ENCODE results near the gene BSN.
"Not testable (repeated sequence)": the region's sequence is repeated elsewhere in the genome, so short reads cannot be mapped to it uniquely, and the experiment has no call there.

The BSN gene

DNA sequence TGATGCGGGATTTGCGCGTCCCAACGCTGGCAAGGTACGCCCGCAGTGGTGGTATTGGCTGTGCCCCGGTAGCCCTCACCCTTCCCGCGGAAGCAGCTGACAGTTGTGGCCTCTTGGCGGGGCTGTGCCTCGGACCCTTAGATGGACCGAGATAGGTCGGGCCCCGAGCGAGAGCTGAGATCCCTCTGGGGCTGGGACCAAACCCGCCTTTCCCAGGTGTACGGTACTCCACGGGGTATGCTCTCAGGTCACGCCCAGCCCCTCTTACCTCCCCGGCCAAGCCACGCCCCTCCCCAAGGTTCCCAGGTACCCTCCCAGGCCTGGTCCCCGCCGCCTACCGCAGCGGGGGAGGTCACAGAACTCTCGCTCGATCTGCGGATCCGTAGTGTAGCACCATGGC lies 132.1 kb downstream of the BSN start:
- H3K9me3 ChIP-seq (ENCODE audit: control insufficient read depth in 2 of 2, low read length in 2 of 2); H3K27me3 ChIP-seq (ENCODE audit: control insufficient read depth in 1 of 2, insufficient read depth in 2 of 2, low read length in 2 of 2); H3K9ac ChIP-seq (ENCODE audit: low read length in 2 of 2); H3K27ac ChIP-seq (ENCODE audit: low read length): not testable (repeated sequence)
- Histone ChIP-seq H3K4me1 (ENCODE audit: control insufficient read depth, insufficient read depth, low read length) (peaks cover 26% of the 10 kb centered on the region), H3K36me3 (ENCODE audit: control insufficient read depth in 2 of 2, insufficient read depth in 2 of 2, low read length in 2 of 2) (peaks cover 21 to 24% of the 10 kb centered on the region in 2 donors), H3K4me3 (ENCODE audit: low read length in 2 of 2) (peak overlapping the region in 1 of 2 donors; percentile 35)

DNA sequence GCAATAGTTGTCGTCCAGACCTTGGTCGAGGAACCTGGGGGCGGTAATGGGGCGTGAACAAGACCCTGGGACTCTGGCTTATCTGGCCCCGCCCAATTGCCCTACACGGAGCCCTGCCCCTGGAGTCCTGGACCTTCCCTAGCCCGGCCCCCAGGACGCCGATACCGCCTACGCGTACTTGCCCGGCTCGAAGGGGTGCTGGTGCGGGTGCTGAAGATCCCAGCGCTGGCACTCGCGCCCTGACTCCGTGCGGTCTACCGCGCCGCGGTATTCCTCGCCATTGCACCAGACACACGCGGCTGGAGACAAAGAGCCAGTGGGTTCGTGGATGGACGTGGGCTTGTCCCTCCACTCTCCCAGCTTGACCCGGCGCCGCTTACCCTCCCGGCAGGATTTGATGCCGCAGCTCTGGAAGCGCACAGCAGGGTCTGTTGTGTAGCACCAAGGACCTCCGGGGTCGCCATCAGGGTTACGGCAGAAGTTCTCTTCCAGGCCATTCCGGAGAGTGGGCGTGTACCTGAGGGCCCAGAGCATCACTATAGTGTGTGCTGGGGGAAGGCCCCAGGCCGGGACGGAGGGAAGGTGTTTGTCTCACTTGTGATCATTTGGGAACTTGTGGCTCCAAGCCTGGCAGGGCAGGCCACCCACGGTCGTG lies 132.6 kb downstream of the BSN start:
- peak overlapping the region in 1 of 2 donors; percentile 35 for H3K4me3 ChIP-seq (ENCODE audit: low read length in 2 of 2)
- H3K9ac ChIP-seq (ENCODE audit: low read length in 2 of 2); H3K9me3 ChIP-seq (ENCODE audit: control insufficient read depth in 2 of 2, low read length in 2 of 2); H3K27me3 ChIP-seq (ENCODE audit: control insufficient read depth in 1 of 2, insufficient read depth in 2 of 2, low read length in 2 of 2); H3K27ac ChIP-seq (ENCODE audit: low read length): not testable (repeated sequence)
- H3K4me1 ChIP-seq (ENCODE audit: control insufficient read depth, insufficient read depth, low read length), result peaks cover 26% of the 10 kb centered on the region
- peaks cover 16 to 18% of the 10 kb centered on the region in 2 donors for H3K36me3 ChIP-seq (ENCODE audit: control insufficient read depth in 2 of 2, insufficient read depth in 2 of 2, low read length in 2 of 2)

DNA sequence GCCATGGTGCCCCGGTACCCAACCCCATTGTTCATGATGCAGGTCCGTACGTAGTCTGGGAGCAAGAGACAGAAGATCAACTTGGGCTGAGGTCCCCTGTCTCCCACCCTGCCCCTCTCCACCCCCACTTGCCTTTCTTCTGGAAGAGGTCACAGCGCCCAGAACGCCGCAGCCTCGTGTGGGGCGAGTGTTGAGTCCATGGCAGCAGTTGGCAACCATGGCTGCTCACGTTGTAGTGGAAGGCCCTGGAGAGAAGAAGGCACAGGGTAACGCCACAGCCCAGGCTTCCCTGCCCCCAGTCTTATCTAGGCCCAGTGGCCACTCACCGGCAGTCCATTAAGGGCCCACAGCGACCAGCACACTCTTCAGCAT lies 133.1 kb downstream of the BSN start:
- not testable (repeated sequence) for H3K9me3 ChIP-seq (ENCODE audit: control insufficient read depth in 2 of 2, low read length in 2 of 2); H3K27ac ChIP-seq (ENCODE audit: low read length); H3K4me3 ChIP-seq (ENCODE audit: low read length in 2 of 2); H3K9ac ChIP-seq (ENCODE audit: low read length in 2 of 2); H3K27me3 ChIP-seq (ENCODE audit: control insufficient read depth in 1 of 2, insufficient read depth in 2 of 2, low read length in 2 of 2)
- peaks cover 26% of the 10 kb centered on the region for H3K4me1 ChIP-seq (ENCODE audit: control insufficient read depth, insufficient read depth, low read length)
- H3K36me3 ChIP-seq (ENCODE audit: control insufficient read depth in 2 of 2, insufficient read depth in 2 of 2, low read length in 2 of 2), result peaks cover 11 to 13% of the 10 kb centered on the region in 2 donors

DNA sequence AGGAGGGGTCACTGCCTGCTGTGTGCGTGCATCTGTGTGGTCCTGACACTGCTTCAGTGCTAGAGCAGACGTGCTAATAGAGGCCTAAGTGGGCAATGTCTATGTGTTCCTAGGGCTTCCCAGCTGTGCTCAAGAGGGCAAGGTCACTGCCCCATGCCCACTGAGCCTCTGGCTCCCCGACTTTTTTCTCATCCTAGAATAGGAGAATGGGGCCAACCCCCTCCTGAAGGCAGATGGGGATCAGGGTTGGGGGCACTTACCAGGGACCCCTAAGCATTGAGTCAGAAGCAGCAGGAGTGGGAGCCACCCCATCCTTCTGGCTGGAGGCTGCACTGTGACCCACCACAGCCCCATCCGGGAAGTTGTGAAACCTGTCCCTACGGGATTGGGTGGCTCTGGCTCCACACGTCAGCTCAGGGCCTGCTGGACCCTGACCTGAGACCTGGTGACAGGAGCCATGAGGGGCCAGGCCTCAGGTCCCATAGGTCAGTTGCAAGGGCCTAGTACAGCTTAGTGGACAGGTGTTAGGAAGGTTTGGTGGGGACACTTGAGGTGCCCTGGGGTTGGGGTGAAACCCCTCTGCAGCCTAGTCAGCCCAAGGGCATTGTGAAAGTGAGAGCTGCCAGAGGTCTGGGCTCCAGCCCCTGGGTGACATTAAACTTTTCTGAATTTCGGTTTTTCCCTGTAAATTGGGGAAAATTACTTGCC lies 134.2 kb downstream of the BSN start:
- not testable (repeated sequence) for H3K27me3 ChIP-seq (ENCODE audit: control insufficient read depth in 1 of 2, insufficient read depth in 2 of 2, low read length in 2 of 2); H3K36me3 ChIP-seq (ENCODE audit: control insufficient read depth in 2 of 2, insufficient read depth in 2 of 2, low read length in 2 of 2); H3K9me3 ChIP-seq (ENCODE audit: control insufficient read depth in 2 of 2, low read length in 2 of 2); H3K27ac ChIP-seq (ENCODE audit: low read length)
- H3K4me1 ChIP-seq (ENCODE audit: control insufficient read depth, insufficient read depth, low read length), result peaks cover 26% of the 10 kb centered on the region
- H3K9ac ChIP-seq (ENCODE audit: low read length in 2 of 2), result peak overlapping the region; percentile 85 to 93
- H3K4me3 ChIP-seq (ENCODE audit: low read length in 2 of 2), result peak overlapping the region; percentile 81 to 96

DNA sequence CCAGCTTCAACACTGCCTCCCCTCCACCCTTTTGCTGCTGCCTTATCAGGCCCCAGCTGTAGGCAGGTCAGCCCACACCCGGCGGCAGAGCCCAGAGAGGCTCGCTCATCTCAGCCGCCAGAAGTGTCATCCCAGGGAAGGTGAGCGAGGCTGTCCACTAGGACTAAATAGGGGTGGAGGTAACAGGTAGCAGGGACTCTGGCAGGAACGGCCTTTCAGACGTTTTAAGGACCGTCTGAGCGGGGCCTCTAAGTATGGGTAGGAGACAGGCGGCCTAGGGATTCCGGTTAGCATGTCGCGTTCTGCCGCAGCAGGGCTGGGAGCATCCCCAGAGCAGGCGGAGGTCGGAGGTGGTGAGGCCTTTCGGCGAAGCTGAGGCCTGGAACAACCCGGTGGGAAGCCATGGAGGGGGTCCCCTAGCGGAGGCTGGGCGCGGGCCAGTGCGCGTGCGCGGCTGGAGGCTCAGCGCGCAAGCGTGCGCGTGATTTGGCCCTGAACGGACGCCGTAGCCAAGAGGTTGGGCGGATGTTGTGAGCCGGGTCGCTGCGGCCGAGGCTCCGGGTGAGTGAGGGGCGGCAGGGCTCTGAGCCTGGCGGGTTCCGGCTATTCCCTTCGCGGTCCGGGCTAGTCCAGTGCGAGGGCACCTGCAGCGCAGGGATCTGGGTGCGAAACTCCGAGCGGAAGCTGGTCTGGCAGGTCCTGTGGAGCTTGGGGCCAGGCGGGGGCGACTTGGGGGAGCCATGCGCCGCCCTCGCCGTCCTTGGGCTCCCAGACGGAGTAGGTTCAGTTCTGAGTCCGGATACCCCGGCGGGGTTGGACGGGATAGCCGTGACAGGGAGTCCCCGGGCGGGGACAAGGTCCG lies 135.0 kb downstream of the BSN start, which contains the start of the genes MST1 and RNF123:
Gene MST1 (minus strand): TSS at position 429 of the 862 bp plus-strand sequence. CDS start 783 bp downstream, outside the sequence.
Gene RNF123 (plus strand): TSS at position 512 of the 862 bp plus-strand sequence. CDS start 1,609 bp downstream, outside the sequence.
- Histone ChIP-seq H3K9me3 (ENCODE audit: control insufficient read depth in 2 of 2, low read length in 2 of 2) (no peaks in the 10 kb centered on the region), H3K27me3 (ENCODE audit: control insufficient read depth in 1 of 2, insufficient read depth in 2 of 2, low read length in 2 of 2) (peaks cover 7 to 9% of the 10 kb centered on the region in 2 donors), H3K27ac (ENCODE audit: low read length) (peak within 1 kb of the TSS; percentile 46), H3K4me3 (ENCODE audit: low read length in 2 of 2) (peak within 1 kb of the TSS; percentile 81 to 96), H3K9ac (ENCODE audit: low read length in 2 of 2) (peak within 1 kb of the TSS; percentile 85 to 93), H3K4me1 (ENCODE audit: control insufficient read depth, insufficient read depth, low read length) (peaks cover 26% of the 10 kb centered on the region), H3K36me3 (ENCODE audit: control insufficient read depth in 2 of 2, insufficient read depth in 2 of 2, low read length in 2 of 2) (no peaks in the 10 kb centered on the region)

DNA sequence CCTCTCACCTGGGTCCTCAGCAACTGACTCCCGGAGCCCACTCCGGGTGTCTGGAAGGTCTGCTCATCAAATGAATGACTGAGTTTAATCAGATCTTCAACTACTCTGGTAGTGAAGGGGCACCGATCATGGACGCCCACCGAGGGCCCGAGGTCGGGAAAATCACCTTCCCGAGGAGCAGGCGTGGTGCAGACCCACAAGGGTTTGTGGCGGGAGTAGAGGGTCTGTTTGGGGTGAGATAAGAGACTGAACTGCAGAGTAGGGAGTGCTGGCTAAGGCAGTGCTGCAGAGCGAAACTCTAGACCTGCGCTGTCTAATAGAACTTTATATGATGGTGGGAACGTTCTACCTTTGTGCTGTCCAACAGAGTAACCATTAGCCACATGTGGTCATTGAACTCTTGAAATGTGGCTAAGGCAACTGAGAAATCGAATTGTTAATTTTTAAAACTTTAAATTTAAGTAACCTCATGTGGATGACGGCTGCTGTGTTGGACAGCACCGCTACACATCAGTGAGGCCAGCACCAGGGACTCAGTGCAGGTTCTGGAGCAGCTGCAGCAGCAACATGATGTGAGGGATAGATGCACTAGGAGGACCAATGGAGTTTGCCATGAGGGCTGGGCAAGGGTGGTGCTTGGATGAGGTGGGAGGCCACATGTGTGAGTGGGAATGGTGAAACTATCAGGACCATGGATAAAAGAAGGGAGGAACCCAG lies 135.8 kb downstream of the BSN start:
- H3K9me3 ChIP-seq (ENCODE audit: control insufficient read depth in 2 of 2, low read length in 2 of 2); H3K27me3 ChIP-seq (ENCODE audit: control insufficient read depth in 1 of 2, insufficient read depth in 2 of 2, low read length in 2 of 2); H3K36me3 ChIP-seq (ENCODE audit: control insufficient read depth in 2 of 2, insufficient read depth in 2 of 2, low read length in 2 of 2): not testable (repeated sequence)
- peaks cover 26% of the 10 kb centered on the region for H3K4me1 ChIP-seq (ENCODE audit: control insufficient read depth, insufficient read depth, low read length)
- peak overlapping the region; percentile 85 to 93 for H3K9ac ChIP-seq (ENCODE audit: low read length in 2 of 2)
- H3K4me3 ChIP-seq (ENCODE audit: low read length in 2 of 2), result peak overlapping the region; percentile 81 to 96
- H3K27ac ChIP-seq (ENCODE audit: low read length), result peak overlapping the region; percentile 46

DNA sequence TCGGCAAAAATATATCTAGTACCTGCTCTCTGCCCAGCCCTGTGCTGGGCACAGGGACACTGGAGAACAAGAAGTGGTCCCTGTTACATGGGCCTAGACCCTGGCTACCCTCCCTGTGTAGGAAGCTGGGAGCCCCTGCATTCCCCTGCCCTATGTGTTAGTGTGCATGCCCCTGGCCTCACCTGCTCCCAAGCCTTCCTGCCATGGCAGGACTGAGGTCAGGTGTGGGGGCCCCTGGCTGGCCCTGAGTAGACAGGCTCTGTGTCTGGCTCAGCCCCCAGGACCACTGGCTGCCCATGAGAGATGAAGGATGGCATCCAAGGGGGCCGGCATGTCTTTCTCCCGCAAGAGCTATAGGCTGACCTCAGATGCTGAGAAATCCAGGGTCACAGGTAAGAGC lies 136.6 kb downstream of the BSN start:
- peak overlapping the region in 1 of 2 donors; percentile 4 for H3K9ac ChIP-seq (ENCODE audit: low read length in 2 of 2)
- not testable (repeated sequence) for H3K4me3 ChIP-seq (ENCODE audit: low read length in 2 of 2)
- peaks cover 26% of the 10 kb centered on the region for H3K4me1 ChIP-seq (ENCODE audit: control insufficient read depth, insufficient read depth, low read length)

DNA sequence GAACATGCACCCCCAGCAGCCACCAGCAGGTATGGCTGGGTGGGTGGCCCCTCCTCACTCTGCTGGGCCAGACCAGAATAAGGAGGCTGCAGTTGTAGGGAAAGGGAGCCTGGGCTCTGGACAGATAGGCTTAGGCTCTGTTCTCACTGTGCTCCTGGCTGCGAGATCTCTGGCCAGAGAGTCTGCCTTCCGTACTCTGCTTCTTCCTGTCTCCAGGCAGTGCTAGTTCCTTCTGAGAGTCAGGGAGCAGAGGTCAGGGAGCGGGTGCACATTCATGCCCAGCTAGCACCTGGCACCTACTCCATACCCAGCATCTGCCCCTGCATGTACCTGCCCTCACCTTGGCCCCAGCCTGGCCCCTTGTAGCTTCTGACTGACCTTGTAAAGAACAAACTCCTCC lies 137.2 kb downstream of the BSN start:
- H3K27me3 ChIP-seq (ENCODE audit: control insufficient read depth in 1 of 2, insufficient read depth in 2 of 2, low read length in 2 of 2); H3K4me3 ChIP-seq (ENCODE audit: low read length in 2 of 2); H3K9me3 ChIP-seq (ENCODE audit: control insufficient read depth in 2 of 2, low read length in 2 of 2); H3K36me3 ChIP-seq (ENCODE audit: control insufficient read depth in 2 of 2, insufficient read depth in 2 of 2, low read length in 2 of 2); H3K27ac ChIP-seq (ENCODE audit: low read length): not testable (repeated sequence)
- Histone ChIP-seq H3K4me1 (ENCODE audit: control insufficient read depth, insufficient read depth, low read length) (peaks cover 23% of the 10 kb centered on the region), H3K9ac (ENCODE audit: low read length in 2 of 2) (peak overlapping the region in 1 of 2 donors; percentile 51)

More for the DNA sequence above, 136.6 kb downstream of the BSN start:
- not testable (repeated sequence) for H3K27ac ChIP-seq (ENCODE audit: low read length); H3K9me3 ChIP-seq (ENCODE audit: control insufficient read depth in 2 of 2, low read length in 2 of 2); H3K36me3 ChIP-seq (ENCODE audit: control insufficient read depth in 2 of 2, insufficient read depth in 2 of 2, low read length in 2 of 2); H3K27me3 ChIP-seq (ENCODE audit: control insufficient read depth in 1 of 2, insufficient read depth in 2 of 2, low read length in 2 of 2)

DNA sequence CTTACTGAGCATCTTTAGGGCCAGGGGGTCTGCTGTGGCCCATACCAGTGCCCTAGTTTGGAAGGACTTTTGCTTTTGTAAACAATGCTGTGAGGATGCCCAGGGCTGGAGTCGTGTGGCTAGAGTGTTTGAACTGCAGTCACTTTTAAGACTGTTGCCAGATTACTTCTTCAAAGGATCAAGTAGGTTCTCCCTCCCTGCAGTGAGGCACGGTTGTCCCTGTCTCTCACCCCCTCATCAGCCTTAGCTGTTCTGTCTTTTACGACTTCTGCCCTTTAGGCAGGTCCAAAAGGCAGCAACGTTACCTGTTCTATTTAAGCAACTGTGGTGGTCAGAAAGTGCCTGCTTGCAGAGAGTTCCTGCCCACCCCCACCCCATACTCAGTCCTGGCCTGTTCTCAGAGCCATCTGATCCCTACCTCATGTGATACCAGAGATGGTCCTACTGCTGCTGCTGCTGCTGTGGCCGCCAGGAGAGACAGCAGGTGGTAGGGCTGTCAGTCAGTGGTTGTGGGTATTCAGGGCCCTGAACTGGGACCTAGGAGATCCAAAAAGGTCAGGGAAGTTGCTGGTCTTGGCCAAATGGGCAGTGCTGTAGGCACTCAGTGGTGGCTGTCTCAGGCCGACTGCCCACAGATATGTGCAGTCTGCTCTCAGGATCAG lies 140.3 kb downstream of the BSN start:
- H3K9me3 ChIP-seq (ENCODE audit: control insufficient read depth in 2 of 2, low read length in 2 of 2); H3K27ac ChIP-seq (ENCODE audit: low read length); H3K27me3 ChIP-seq (ENCODE audit: control insufficient read depth in 1 of 2, insufficient read depth in 2 of 2, low read length in 2 of 2); H3K36me3 ChIP-seq (ENCODE audit: control insufficient read depth in 2 of 2, insufficient read depth in 2 of 2, low read length in 2 of 2); H3K4me3 ChIP-seq (ENCODE audit: low read length in 2 of 2); H3K9ac ChIP-seq (ENCODE audit: low read length in 2 of 2): not testable (repeated sequence)
- peaks cover 12% of the 10 kb centered on the region for H3K4me1 ChIP-seq (ENCODE audit: control insufficient read depth, insufficient read depth, low read length)
